B cell (primary cell): ENCODE results near the gene C4A.

ENCODE experiments used
- CTCF ChIP-seq: fragments of 200-600 bp; IDR thresholded peaks from one replicate; pipeline ENCODE4 v1.8.0; 2022; ENCODE audit warnings: antibody characterized with exemption, mild to moderate bottlenecking
- EZH2 ChIP-seq: IDR thresholded peaks from 2 replicates; pipeline ENCODE4 v1.6.1; 2012; ENCODE audit warnings: borderline replicate concordance, low read depth, mild to moderate bottlenecking, moderate library complexity, low read length; ENCODE audit not compliant: insufficient read depth, poor library complexity, severe bottlenecking

GRCh38 chr6:31945154-31945506 lies 36.7 kb upstream of the C4A start:
- TF ChIP-seq EZH2, result no peak
- no peak for TF ChIP-seq CTCF
